SK-N-MC (cell line): Measurements from ENCODE around the gene CCDC117.
"Not testable (repeated sequence)": the region's sequence is repeated elsewhere in the genome, so short reads cannot be mapped to it uniquely, and the experiment has no call there.

Experiments
- DNase-seq: peaks from one replicate; pipeline ENCODE4 v3.0.0-alpha.2; 2011; ENCODE audit warnings: low read depth, low spot score
- H3K27ac ChIP-seq: fragments of 200-600 bp; sonication (generic); 2 replicates; pipeline ENCODE4 v1.5.1; 2016; ENCODE audit warnings: mixed run types
- H3K36me3 ChIP-seq: fragments of 200-600 bp; sonication (generic); 2 replicates; pipeline ENCODE4 v1.6.1; 2017; ENCODE audit warnings: antibody characterized with exemption, low read length, mixed read lengths; ENCODE audit not compliant: insufficient read depth
- H3K4me3 ChIP-seq: fragments of 200-600 bp; sonication (generic); 2 replicates; pipeline ENCODE4 v1.5.1; 2016
- H3K9ac ChIP-seq: fragments of 200-600 bp; sonication (generic); 2 replicates; pipeline ENCODE4 v1.8.0; 2017; ENCODE audit warnings: mixed run types, mixed read lengths; ENCODE audit not compliant: insufficient read length
- H3K9me3 ChIP-seq: fragments of 200-600 bp; sonication (generic); 2 replicates; pipeline ENCODE4 v1.6.1; 2017; ENCODE audit warnings: low read depth, mild to moderate bottlenecking, antibody characterized with exemption, low read length, moderate library complexity, mixed read lengths
- EZH2 ChIP-seq: fragments of 200-600 bp; sonication (generic); IDR thresholded peaks from one replicate; pipeline ENCODE4 v1.6.1; 2017; ENCODE audit warnings: antibody characterized with exemption
- FOXP2 ChIP-seq: optimal IDR thresholded peaks from 2 replicates; pipeline ENCODE3; 2011; ENCODE audit warnings: mild to moderate bottlenecking, moderate library complexity; ENCODE audit not compliant: insufficient read depth; ENCODE audit errors: extremely low read length, control extremely low read depth
- POLR2AphosphoS5 ChIP-seq: IDR thresholded peaks from 2 replicates; pipeline ENCODE4 v1.6.1; 2012; ENCODE audit warnings: mild to moderate bottlenecking, low read depth, low read length, borderline replicate concordance

CCDC117 gene

GRCh38 chr22:28772633-28773460 lies at the start of gene CCDC117:
Gene CCDC117 (plus strand): TSS chr22:28772695. CDS start chr22:28772850, 155 bp downstream.
- DNase-seq: peak; percentile 83
- Histone ChIP-seq H3K4me3 (peak within 1 kb of the TSS; percentile 92), H3K36me3 (peaks cover 31% of the 10 kb centered on the region), H3K9ac (peak within 1 kb of the TSS; percentile 96), H3K27ac (peak within 1 kb of the TSS; percentile 70), H3K9me3 (no peaks in the 10 kb centered on the region)
- TF ChIP-seq EZH2 (no peak), POLR2AphosphoS5 (peak; percentile 93)

GRCh38 chr22:28728002-28728401 lies 44.5 kb upstream of the CCDC117 start:
- peaks cover 33% of the 10 kb centered on the region for H3K36me3 ChIP-seq
- no peak overlapping the region for H3K9ac ChIP-seq
- H3K9me3 ChIP-seq: no peaks in the 10 kb centered on the region
- H3K27ac ChIP-seq: no peak overlapping the region
- H3K4me3 ChIP-seq: no peak overlapping the region
- no peak for DNase-seq
- TF ChIP-seq EZH2 (no peak), POLR2AphosphoS5 (no peak), FOXP2 (no peak)

- peaks cover 35% of the 10 kb centered on the region for H3K36me3 ChIP-seq
- no peaks in the 10 kb centered on the region for H3K9me3 ChIP-seq
- no peak for TF ChIP-seq FOXP2
- no peak for TF ChIP-seq POLR2AphosphoS5
- no peak for TF ChIP-seq EZH2
- no peak overlapping the region for H3K4me3 ChIP-seq
- no peak overlapping the region for H3K27ac ChIP-seq
- no peak overlapping the region for H3K9ac ChIP-seq
- DNase-seq: no peak
Measured at GRCh38 chr22:28728621-28729313, 43.7 kb upstream of the CCDC117 start.

- H3K36me3 ChIP-seq: peaks cover 28% of the 10 kb centered on the region
- no peak for DNase-seq
- H3K4me3 ChIP-seq: no peak overlapping the region
- no peak overlapping the region for H3K9ac ChIP-seq
- no peaks in the 10 kb centered on the region for H3K9me3 ChIP-seq
- H3K27ac ChIP-seq: no peak overlapping the region
- TF ChIP-seq FOXP2 (no peak), POLR2AphosphoS5 (no peak), EZH2 (no peak)
Measured at GRCh38 chr22:28730179-28730578, 42.3 kb upstream of the CCDC117 start.

- Histone ChIP-seq H3K36me3 (peaks cover 16% of the 10 kb centered on the region), H3K9ac (no peak overlapping the region), H3K9me3 (no peaks in the 10 kb centered on the region), H3K4me3 (no peak overlapping the region), H3K27ac (no peak overlapping the region)
- no peak for DNase-seq
- TF ChIP-seq EZH2 (no peak), FOXP2 (no peak), POLR2AphosphoS5 (no peak)
Measured at GRCh38 chr22:28734393-28734792, 38.1 kb upstream of the CCDC117 start.

GRCh38 chr22:28736301-28737155 lies 36.0 kb upstream of the CCDC117 start:
- no peak for DNase-seq
- Histone ChIP-seq H3K27ac (no peak overlapping the region), H3K4me3 (no peak overlapping the region), H3K36me3 (peaks cover 16% of the 10 kb centered on the region), H3K9me3 (no peaks in the 10 kb centered on the region), H3K9ac (no peak overlapping the region)
- TF ChIP-seq POLR2AphosphoS5 (no peak), FOXP2 (no peak), EZH2 (no peak)

GRCh38 chr22:28737701-28738100 lies 34.8 kb upstream of the CCDC117 start:
- Histone ChIP-seq H3K9me3 (no peaks in the 10 kb centered on the region), H3K9ac (no peak overlapping the region), H3K4me3 (no peak overlapping the region), H3K27ac (no peak overlapping the region), H3K36me3 (peaks cover 16% of the 10 kb centered on the region)
- TF ChIP-seq POLR2AphosphoS5 (no peak), FOXP2 (no peak), EZH2 (no peak)
- DNase-seq: no peak

GRCh38 chr22:28738876-28739275 lies 33.6 kb upstream of the CCDC117 start:
- H3K27ac ChIP-seq, DNase-seq, H3K36me3 ChIP-seq, H3K9ac ChIP-seq, H3K4me3 ChIP-seq, H3K9me3 ChIP-seq: not testable (repeated sequence)
